HTR-8/SVneo (cell line): ENCODE measurements around the gene TRIM33.
"Not testable (repeated sequence)": the region's sequence is repeated elsewhere in the genome, so short reads cannot be mapped to it uniquely, and the experiment has no call there.

Experiments
- DNase-seq: peaks from one replicate; pipeline ENCODE4 v3.0.0; 2011; ENCODE audit warnings: low spot score, mixed read lengths; ENCODE audit not compliant: insufficient read length
- FAIRE-seq: peaks from 2 replicates; lab custom pipeline; 2011; peaks lifted over from hg19 to GRCh38; lab: Jason Lieb, UNC

Gene TRIM33

GRCh38 chr1:114468710-114469468 is 42.1 kb downstream of the TRIM33 start:
- DNase-seq: no peak
- FAIRE-seq: no peak

GRCh38 chr1:114468047-114468446 is 43.0 kb downstream of the TRIM33 start:
- FAIRE-seq (no peak), DNase-seq (no peak)

- FAIRE-seq: no peak
These were observed 43.5 kb downstream of the TRIM33 start for GRCh38 chr1:114467491-114467890.

DNA sequence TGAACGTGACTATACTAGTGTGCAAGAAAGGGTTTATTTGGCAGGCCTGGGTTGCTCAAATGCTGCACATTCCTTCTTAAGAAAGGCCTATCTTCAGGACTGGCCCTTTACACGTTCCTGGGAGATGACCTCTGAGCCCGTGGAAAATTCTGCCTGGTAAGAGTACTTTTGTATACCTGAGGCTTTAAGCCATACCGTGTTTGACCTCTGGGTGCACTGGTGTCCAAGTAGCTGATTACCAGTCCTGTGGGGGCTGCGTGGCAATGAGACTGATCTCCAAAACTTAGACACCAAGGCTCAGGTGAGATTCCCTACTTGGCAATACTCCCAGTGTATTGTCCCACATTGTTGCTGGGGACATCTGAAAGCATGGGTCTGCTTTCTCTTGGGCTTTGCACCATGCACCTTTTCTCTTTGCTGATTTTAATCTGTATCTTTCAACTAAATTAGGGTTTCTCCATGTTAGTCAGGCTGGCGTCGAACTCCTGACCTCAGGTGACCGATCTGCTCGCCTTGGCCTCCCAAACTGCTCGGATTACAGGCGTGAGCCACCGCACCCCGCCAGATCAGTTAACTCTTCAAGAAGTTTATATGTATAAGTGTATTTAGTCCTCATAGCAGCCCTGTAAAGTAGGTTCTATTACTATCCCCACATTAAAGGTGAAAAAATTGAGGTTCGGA is 44.5 kb downstream of the TRIM33 start:
- FAIRE-seq (no peak), DNase-seq (no peak)

More at GRCh38 chr1:114467491-114467890, 43.5 kb downstream of the TRIM33 start:
- DNase-seq: no peak

DNA sequence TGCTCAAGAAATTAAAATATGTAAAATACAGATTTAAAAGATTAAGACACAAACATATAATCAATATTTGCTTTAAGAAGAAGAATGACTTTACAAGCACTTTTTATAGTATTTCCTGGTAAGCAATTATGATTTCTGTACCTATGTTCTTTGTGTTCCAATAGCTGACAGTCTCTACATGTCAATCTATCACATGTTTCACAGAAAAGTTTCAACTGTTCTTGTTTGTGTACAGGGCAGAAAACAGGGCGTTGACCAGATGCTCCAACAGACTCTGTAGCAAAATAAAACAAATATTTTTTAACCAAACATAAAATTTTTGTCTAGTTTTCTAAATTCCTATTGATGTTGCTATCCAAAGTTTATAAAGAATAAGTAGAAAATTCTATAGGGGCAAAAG is 48.0 kb downstream of the TRIM33 start:
- FAIRE-seq: no peak

DNA sequence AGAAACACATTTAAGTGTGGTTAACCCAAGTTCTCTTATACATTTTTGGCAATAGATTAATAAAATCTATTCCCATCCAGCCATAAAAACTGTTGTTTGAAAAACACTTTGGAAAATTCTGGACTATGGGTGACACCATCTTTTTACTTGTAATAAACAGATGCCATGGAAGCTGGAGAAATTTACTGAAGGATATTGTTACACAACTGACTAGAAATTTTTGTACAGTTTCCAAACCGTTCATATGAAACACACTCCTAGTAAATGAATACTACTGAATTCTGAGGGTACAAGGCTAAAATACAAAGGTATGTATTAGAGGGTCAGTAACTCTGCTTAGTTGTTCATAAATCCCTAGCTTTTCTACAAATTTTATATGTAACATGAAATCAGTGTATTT is 48.7 kb downstream of the TRIM33 start:
- FAIRE-seq (no peak), DNase-seq (no peak)

More for the DNA sequence above, 48.0 kb downstream of the TRIM33 start:
- DNase-seq: no peak

- no peak for FAIRE-seq
- peak; percentile 8 for DNase-seq
These were observed 52.7 kb downstream of the TRIM33 start for GRCh38 chr1:114458237-114458777.

DNA sequence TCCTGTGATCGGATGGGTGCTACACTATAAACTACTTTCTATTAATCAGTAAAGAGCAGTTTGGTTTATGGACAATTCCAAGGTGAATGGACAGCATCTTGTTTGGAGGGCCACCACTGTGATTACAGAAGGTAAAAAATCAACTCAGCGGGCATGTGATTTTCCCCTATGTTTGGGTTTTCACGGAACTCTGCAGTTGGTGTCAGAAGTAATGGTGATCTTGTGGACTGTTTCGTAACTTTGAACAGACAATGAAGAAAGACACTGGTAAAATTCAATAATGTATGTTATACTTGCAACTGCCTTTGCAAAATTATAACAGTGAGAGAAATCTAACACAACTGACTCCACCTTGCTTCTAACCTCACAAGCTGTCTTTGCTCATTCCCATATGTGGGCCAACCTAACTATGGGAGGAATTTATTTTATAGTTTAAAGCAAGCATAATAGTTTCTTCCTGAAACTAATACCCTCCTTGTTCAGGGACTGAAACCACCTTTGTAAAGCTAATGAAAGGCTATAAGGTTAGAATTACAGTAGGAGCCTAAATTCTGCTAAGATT is 53.2 kb downstream of the TRIM33 start:
- DNase-seq (no peak), FAIRE-seq (no peak)

GRCh38 chr1:114456586-114456985 is 54.4 kb downstream of the TRIM33 start:
- no peak for FAIRE-seq
- no peak for DNase-seq

DNA sequence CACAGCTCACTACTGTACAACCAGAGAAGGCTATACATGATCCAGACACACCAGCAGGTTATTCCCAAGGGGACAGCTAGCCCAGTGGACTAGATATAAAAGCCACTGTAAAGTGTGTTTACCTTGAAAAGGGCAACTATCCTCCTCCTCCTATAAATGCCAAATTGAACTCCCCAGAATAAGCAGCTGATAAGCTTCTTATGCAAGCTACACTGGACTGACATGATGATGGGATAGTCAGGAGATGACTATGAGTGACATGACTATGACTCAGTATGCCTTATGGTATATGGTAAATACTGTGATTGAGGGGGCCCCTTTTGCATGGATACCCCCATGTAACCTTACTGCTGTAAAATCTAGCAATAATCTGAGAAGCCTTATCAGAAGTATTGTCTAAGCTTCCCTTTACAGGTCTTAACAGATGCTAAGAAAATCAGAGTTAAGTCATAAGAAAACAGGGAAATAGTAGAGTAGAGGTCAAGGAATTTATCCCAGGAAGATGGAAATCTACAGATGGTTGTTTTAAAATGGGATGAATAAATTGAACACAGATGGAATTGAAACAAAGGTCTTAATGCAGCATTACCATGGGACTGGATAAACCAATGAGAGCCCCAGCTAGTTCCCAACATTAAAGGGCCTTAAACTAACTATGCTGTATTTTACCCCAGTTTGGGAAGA is 55.8 kb downstream of the TRIM33 start:
- DNase-seq (no peak), FAIRE-seq (no peak)

- no peak for FAIRE-seq
- DNase-seq: no peak
These were observed 56.5 kb downstream of the TRIM33 start for GRCh38 chr1:114454539-114454938.

- no peak for DNase-seq
- FAIRE-seq: no peak
These were observed 57.6 kb downstream of the TRIM33 start for GRCh38 chr1:114453361-114453784.

- DNase-seq: no peak
- no peak for FAIRE-seq
These were observed 62.5 kb downstream of the TRIM33 start for GRCh38 chr1:114448370-114449036.

- no peak for DNase-seq
- FAIRE-seq: no peak
These were observed 64.8 kb downstream of the TRIM33 start for GRCh38 chr1:114446198-114446597.

DNA sequence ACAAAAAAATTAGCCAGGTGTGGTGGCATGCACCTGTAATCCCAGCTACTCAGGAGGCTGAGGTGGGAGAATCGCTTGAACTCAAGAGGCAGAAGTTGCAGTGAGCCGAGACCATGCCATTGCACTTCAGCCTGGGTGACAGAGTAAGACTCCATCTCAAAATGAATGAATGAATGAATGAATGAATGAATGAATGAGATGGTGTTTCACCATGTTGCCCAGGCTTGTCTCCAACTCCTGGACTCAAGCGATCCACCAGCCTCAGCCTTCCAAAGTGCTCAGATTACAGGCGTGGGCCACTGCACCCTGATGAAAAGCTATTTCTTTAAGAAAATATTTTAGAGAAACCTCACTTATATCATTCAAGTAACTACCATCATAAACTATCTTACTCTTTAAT is 67.8 kb downstream of the TRIM33 start:
- FAIRE-seq, DNase-seq: not testable (repeated sequence)

GRCh38 chr1:114441332-114441731 is 69.7 kb downstream of the TRIM33 start:
- FAIRE-seq (no peak), DNase-seq (no peak)

- FAIRE-seq (no peak), DNase-seq (no peak)
These were observed 71.6 kb downstream of the TRIM33 start for GRCh38 chr1:114439369-114439768.

DNA sequence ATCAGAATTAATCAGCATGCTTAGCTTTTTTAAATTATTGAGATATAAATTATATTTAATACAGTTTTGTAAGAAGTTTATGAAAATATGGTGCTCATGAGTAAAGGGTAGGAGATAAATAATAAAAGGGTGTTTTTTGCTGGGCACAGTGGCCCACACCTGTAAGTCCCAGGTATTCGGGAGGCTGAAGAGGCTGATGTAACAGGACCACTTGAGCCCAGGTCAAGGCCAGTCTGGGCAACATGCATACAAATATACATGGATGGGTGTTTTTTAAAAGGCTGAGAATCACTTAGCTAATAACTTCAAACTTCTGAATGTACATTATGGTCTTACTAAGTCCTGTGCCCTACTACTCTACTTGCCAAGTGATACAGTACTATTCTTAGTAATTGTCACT is 73.2 kb downstream of the TRIM33 start:
- DNase-seq (no peak), FAIRE-seq (no peak)

DNA sequence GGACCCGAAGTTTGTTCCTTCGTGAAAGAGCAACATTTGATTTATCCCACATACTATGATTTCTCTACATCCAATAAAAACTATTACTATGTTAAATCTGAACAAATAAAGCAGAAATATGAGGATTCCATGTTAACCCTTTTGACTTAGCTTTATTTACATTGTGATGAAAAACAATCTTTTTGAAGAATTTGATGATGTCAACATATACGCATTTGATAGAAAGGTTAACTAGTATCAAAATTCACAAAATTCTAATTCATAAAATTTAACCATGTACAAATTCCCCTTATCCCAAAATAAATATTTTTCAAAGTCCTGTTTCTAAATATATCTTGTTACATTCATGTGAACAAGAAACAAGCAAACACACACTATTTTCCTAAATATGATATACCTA is 74.2 kb downstream of the TRIM33 start:
- FAIRE-seq (no peak), DNase-seq (no peak)
